ENCODE data around the gene HKDC1. TPM values are rescaled to one million over a fixed set of nuclear protein-coding genes. Genes with fewer than 3 reads are reported as not detected.

The HKDC1 gene
- polyA plus RNA-seq, 1 donor from 2014 or later: 0.07 TPM

DNA sequence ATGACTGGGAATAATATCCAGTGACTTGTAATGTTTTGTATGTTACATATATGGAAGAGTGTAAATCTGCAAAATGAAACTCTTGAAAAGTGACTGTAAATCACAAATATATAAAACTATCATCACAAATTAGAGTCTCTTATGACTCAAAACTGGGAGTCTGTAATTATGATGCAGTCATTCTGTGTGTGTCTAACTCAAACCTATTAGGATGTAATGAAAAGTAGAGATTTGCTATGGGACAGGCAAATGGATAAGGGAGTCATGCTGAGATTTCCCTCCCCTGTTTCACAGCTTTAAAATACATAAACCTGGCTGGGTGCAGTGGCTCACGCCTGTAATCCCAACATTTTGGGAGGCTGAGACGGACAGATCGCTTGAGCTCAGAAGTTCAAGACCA lies 8.6 kb upstream of the HKDC1 start:
- no peak overlapping the region for H3K27ac ChIP-seq (ENCODE audit: low read length)
- H3K9ac ChIP-seq (ENCODE audit: low read length): no peak overlapping the region

DNA sequence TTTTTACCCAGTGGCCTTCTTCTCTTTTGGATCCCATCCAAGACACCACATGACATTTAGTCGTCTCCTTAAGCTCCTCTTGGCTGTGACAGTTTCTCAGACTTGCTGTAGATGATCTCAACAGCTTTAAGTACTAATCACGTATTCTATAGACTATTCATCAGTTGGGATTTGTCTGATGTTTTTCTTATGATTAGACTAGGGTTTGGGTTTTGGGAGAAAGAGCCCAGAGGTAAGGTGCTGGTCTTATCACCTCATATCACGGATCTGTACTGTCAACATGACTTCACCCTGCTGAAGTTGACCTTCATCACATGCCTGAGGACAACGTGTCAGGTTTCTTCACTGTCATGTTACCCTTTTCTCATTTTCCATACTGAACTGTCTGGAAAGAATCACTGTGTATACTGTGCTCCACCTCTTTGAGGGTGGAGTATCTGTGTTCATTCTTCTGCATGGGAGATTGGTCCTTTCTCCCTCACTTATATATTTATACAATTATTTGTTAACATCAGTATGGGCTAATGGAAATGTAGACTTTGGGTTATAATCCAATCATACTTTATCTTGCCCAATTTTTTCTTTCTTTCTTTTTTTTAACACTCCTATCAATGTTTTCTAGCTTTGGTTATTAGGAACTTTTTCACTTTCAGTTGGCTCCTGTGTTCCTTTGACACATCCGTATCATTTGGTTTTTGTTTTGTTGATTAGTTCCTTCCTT lies 6.4 kb upstream of the HKDC1 start:
- Histone ChIP-seq H3F3A (ENCODE audit: insufficient read depth, low read length, poor library complexity, severe bottlenecking) (no peaks in the 10 kb centered on the region), H4K20me1 (ENCODE audit: insufficient read depth) (no peaks in the 10 kb centered on the region), H3K4me2 (ENCODE audit: low read length) (no peak overlapping the region), H3K27ac (ENCODE audit: low read length) (no peak overlapping the region), H3K36me3 (ENCODE audit: insufficient read depth, low read length) (no peaks in the 10 kb centered on the region), H3K4me3 (ENCODE audit: low read length) (no peak overlapping the region), H3K9me3 (ENCODE audit: low read length) (no peaks in the 10 kb centered on the region), H3K9ac (ENCODE audit: low read length) (no peak overlapping the region), H3K9me2 (ENCODE audit: insufficient read depth, low read length) (no peaks in the 10 kb centered on the region), H3K79me2 (replicated peaks; ENCODE audit: insufficient read depth, low read length) (no peaks in the 10 kb centered on the region), H2AFZ (ENCODE audit: low read depth, low read length) (no peak overlapping the region), H3K27me3 (ENCODE audit: insufficient read depth, low read depth, low read length) (no peaks in the 10 kb centered on the region)
- TF ChIP-seq TAF1 (IDR thresholded peaks at IDR 0.05; ENCODE audit: low read depth) (no peak), MXI1 (conservative IDR thresholded peaks at IDR 0.05; ENCODE audit: poor library complexity, severe bottlenecking) (no peak), POLR2AphosphoS5 (IDR thresholded peaks at IDR 0.05) (no peak)
- TF ChIP-seq, protein P1, sequence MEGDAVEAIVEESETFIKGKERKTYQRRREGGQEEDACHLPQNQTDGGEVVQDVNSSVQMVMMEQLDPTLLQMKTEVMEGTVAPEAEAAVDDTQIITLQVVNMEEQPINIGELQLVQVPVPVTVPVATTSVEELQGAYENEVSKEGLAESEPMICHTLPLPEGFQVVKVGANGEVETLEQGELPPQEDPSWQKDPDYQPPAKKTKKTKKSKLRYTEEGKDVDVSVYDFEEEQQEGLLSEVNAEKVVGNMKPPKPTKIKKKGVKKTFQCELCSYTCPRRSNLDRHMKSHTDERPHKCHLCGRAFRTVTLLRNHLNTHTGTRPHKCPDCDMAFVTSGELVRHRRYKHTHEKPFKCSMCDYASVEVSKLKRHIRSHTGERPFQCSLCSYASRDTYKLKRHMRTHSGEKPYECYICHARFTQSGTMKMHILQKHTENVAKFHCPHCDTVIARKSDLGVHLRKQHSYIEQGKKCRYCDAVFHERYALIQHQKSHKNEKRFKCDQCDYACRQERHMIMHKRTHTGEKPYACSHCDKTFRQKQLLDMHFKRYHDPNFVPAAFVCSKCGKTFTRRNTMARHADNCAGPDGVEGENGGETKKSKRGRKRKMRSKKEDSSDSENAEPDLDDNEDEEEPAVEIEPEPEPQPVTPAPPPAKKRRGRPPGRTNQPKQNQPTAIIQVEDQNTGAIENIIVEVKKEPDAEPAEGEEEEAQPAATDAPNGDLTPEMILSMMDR (IDR thresholded peaks at IDR 0.05; ENCODE audit: poor library complexity, severe bottlenecking): no peak
- TF ChIP-seq, protein P2, sequence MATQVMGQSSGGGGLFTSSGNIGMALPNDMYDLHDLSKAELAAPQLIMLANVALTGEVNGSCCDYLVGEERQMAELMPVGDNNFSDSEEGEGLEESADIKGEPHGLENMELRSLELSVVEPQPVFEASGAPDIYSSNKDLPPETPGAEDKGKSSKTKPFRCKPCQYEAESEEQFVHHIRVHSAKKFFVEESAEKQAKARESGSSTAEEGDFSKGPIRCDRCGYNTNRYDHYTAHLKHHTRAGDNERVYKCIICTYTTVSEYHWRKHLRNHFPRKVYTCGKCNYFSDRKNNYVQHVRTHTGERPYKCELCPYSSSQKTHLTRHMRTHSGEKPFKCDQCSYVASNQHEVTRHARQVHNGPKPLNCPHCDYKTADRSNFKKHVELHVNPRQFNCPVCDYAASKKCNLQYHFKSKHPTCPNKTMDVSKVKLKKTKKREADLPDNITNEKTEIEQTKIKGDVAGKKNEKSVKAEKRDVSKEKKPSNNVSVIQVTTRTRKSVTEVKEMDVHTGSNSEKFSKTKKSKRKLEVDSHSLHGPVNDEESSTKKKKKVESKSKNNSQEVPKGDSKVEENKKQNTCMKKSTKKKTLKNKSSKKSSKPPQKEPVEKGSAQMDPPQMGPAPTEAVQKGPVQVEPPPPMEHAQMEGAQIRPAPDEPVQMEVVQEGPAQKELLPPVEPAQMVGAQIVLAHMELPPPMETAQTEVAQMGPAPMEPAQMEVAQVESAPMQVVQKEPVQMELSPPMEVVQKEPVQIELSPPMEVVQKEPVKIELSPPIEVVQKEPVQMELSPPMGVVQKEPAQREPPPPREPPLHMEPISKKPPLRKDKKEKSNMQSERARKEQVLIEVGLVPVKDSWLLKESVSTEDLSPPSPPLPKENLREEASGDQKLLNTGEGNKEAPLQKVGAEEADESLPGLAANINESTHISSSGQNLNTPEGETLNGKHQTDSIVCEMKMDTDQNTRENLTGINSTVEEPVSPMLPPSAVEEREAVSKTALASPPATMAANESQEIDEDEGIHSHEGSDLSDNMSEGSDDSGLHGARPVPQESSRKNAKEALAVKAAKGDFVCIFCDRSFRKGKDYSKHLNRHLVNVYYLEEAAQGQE (IDR thresholded peaks at IDR 0.05; ENCODE audit: borderline replicate concordance): no peak

More for the DNA sequence above, 8.6 kb upstream of the HKDC1 start:
- H3K9me3 ChIP-seq (ENCODE audit: low read length): no peaks in the 10 kb centered on the region
- H4K20me1 ChIP-seq (ENCODE audit: insufficient read depth): no peaks in the 10 kb centered on the region
- no peaks in the 10 kb centered on the region for H3K9me2 ChIP-seq (ENCODE audit: insufficient read depth, low read length)
- H2AFZ ChIP-seq (ENCODE audit: low read depth, low read length): no peak overlapping the region
- no peaks in the 10 kb centered on the region for H3K27me3 ChIP-seq (ENCODE audit: insufficient read depth, low read depth, low read length)
- TF ChIP-seq EZH2 (IDR thresholded peaks at IDR 0.05; ENCODE audit: borderline replicate concordance, insufficient read depth, low read length, poor library complexity, severe bottlenecking) (no peak), RAD21 (conservative IDR thresholded peaks at IDR 0.05) (no peak), SMC3 (conservative IDR thresholded peaks at IDR 0.05; ENCODE audit: poor library complexity) (no peak), TAF1 (IDR thresholded peaks at IDR 0.05; ENCODE audit: low read depth) (no peak), EP300 (conservative IDR thresholded peaks at IDR 0.05; ENCODE audit: poor library complexity, severe bottlenecking) (no peak), MXI1 (conservative IDR thresholded peaks at IDR 0.05; ENCODE audit: poor library complexity, severe bottlenecking) (no peak), POLR2AphosphoS5 (IDR thresholded peaks at IDR 0.05) (no peak)
- TF ChIP-seq, protein P1 (IDR thresholded peaks at IDR 0.05; ENCODE audit: poor library complexity, severe bottlenecking): no peak
- TF ChIP-seq, protein P2 (IDR thresholded peaks at IDR 0.05; ENCODE audit: borderline replicate concordance): no peak
- H3K4me2 ChIP-seq (ENCODE audit: low read length): no peak overlapping the region
- H3F3A ChIP-seq (ENCODE audit: insufficient read depth, low read length, poor library complexity, severe bottlenecking): no peaks in the 10 kb centered on the region
- H3K36me3 ChIP-seq (ENCODE audit: insufficient read depth, low read length): no peaks in the 10 kb centered on the region
- H3K4me3 ChIP-seq (ENCODE audit: low read length): no peak overlapping the region
- H3K79me2 ChIP-seq (replicated peaks; ENCODE audit: insufficient read depth, low read length): no peaks in the 10 kb centered on the region
